Epidermal melanocyte (primary cell): ENCODE measurements around the gene ZNF18.

Experiments used
- DNase-seq: peaks from one replicate; pipeline ENCODE4 v3.0.0; 2011; ENCODE audit warnings: low spot score; ENCODE audit not compliant: insufficient read length

ZNF18 gene, protein sequence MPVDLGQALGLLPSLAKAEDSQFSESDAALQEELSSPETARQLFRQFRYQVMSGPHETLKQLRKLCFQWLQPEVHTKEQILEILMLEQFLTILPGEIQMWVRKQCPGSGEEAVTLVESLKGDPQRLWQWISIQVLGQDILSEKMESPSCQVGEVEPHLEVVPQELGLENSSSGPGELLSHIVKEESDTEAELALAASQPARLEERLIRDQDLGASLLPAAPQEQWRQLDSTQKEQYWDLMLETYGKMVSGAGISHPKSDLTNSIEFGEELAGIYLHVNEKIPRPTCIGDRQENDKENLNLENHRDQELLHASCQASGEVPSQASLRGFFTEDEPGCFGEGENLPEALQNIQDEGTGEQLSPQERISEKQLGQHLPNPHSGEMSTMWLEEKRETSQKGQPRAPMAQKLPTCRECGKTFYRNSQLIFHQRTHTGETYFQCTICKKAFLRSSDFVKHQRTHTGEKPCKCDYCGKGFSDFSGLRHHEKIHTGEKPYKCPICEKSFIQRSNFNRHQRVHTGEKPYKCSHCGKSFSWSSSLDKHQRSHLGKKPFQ

DNA sequence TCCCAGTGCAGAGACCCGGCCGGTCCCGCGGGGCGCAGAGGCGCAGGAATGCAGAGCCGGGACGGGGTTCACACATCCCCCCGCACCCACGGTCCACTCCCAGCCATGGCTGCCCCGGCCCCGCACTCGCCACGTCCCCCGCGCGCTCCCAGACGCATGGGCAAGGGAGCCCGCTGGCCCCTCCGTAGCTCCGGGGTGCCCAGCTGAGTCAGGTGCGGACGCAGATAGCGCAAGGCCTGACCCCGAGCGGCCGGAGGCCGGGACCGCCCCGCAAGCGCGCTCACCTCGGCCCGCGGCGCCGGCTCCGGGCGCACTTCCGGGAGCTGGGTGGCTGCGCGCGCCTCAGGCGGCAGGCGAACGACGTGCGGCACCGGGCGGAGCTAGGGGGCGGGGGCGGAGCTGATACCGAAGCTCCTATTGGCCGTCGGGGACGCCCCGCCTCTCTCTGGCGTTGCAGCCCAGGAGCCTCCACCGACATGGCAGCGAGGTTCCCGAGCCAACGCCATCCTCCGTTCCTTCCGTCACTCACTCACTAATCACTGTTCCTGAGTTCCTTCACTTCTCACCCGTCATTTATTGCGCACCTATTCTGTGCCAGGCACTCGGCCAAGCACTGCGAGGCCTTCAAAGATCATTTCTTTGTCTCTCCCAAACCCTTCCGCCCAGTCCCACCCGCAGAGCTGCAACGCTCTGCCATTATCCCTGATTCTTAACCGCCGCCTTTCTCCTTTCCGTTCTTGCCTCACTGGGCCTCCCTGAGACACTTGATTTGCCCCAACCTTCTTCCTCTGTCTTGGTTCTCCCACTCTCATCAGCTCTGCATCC lies at the start of gene ZNF18:
ZNF18 (minus strand) TSS at position 329 of the 825 bp plus-strand sequence. CDS start 4,646 bp downstream, outside the sequence.
- DNase-seq = peak; percentile 94

DNA sequence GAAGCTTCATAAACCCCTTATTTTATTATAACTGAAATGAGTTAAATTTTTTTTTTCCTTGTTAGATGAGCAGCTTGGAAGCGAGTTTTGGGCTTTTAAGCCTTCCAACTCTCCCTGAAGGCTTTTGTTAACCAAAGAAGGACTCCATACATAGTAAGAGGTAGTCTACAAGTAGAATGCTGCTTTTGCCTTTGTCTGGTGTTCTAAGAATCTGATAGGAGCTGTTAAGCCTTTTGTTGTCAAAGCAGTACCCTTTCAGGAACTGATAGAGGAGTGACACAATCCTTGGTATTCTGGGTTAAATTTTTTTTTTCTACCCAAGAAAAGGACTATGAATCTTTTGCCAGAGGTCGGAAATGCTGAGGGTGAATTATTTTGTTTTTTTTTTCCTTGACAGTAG lies 49.5 kb upstream of the ZNF18 start:
- no peak for DNase-seq

DNA sequence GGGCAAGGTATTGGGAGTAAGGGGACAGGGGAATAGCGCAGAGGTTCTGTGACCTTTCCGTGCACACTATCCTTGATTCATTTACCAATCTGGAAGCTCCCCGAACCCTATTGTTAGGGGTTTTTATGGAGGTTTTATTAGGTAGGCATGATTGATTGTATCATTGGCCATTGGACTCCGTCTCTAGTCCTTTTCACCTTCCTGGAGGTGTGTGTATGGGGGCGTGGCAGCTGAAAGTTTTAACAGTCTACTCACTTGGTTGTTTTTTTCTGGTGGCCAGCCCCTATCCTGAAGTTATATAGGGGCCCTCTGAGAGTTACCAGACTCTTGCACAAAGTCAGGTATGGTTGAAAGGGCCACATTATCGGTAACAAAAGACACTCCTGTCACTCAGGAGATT lies 46.4 kb upstream of the ZNF18 start:
- no peak for DNase-seq

DNA sequence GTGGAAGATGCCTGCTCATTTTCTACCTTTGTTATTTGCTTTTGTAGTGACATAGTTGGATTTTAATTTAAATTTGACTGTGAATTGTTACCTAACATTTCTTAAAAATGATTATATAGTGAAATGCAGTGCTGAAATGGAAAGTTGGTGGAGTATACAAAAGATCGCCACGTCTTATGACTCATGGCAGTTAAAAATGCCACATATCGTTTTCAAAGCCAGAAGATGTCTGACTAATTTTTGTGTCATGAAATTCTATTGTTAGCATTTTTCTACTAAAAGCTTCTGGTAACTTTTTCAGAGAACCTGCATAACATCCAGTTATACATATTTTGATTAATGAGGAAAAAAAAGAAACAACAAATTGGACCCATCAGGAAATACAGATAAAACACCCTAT lies 44.0 kb upstream of the ZNF18 start:
- no peak for DNase-seq

DNA sequence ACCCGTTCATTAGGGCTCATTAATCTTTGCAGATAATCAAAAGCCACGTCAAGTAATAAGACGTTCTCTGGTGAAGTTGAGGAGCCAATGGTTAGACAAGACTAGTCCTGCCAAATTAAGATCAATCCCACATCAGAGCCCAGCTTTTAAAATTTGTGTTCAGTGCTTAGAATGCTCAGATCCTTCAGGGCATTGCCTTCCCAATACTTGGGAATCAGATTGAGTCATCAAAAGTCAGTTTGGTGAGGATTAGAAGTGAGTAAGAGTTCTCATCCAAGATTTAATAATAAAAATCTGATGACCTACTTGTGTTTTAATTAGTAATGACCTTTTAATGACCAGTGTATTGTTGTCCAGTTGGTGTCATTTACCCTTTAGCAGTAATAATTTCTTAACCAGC lies 43.2 kb upstream of the ZNF18 start:
- DNase-seq = no peak

DNA sequence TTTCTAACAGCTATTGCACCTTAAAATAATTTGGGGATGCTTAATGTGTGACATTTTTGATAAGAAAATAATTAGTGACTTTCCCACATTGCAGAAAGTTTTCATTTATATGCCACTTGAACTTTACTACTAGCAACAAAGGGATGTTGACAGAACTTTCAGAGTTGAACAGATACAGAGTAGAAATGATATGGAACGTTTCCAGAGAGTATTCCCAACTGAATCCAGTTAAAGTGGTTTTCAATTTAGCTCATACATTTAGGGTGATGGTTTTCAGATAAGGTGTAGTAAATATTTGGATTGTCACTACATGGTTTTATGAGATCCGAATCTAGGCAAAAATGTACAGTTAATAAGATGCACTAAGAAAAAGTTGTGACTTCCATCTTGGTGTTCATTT lies 40.7 kb upstream of the ZNF18 start:
- DNase-seq = no peak

DNA sequence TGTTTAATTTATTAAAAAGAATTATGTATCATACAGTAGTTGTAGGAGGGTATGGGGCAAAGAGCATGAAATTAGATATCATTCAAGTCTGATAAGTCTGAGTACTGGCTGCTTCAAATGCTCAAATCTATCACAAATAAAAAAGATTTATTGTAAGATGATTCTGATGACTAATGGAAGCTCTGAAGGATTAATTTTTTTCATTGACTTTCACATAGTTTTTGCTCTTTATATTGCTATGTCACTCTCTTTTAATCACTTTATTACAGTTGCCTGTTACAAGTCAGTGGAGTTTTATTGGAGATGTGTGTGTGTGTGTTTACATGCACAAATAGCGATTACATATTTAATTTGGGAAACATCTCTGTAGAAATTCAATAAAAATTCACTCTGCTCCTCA lies 38.4 kb upstream of the ZNF18 start:
- DNase-seq = no peak

DNA sequence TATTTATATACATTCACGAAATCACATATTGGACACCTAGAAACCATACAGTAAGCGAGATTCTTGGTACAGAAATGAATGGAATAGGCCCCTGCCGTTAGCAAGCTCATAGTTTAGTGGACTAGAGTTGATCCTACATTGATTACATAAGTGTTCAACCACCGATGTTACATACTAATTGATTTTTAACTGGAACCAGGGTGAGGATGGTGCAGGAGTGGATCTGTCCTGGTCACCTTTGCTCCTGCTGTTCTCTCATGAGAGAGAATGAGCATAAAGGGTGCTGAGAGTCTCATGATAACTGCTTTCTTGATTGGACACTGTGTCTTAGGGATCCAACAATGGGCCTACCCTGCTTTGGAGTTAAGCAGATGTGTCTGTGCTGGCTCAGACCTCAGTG lies 37.3 kb upstream of the ZNF18 start:
- DNase-seq = no peak

DNA sequence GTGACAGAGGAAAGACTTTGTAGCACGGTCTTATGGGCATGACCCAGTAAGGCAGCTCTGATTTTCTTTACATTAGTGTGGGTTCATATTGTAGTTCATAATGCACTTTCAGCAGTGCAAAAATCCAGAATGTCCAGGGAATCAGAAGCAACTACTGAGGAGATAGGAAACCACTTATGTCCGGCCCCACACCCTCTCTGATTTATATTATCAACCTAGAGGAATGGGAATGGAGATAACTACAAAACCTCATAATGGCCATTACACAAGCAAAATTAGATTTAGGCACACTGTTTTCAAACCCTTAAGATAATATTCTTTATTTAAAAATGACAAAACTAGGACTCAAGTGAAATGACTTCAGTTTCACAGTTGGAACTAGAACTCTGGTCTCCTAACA lies 31.3 kb upstream of the ZNF18 start:
- DNase-seq = no peak

DNA sequence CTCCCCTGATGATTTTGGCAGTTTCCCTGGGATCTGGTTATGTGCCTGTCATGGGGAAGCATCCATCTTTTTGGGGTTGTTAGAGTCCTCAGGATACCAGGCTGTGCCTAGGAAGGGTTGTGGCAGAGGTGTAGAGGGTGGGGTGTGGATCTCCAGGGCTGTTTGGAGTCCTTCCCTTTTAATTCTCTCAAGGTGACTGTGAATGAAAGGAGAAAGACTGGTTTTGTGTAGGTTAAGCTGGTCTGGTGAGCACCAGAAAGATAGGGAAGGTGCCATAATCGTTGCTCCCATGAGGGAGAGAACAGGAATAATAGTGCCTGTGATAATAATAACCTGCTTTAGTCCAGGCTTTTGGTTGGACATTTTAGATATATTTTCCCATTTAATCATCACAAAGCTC lies 30.4 kb upstream of the ZNF18 start:
- DNase-seq = no peak

DNA sequence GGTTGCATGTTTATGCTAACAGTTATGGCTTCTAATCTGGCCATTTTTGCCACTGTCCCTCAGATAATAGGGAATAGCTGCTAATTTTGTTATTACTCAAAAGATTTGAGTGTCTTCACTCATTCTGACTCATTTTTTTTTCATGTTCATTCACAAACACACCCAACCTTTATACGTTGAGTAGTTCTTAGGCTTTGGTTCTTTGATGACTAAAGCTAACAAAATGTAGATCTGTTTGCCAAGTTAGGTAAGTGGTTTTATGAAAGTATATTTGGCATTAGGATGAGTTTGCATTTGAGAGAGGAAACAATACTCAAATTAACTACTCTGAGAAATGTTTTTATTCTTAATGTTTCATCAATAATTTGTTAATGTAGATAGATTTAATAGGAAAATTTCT lies 27.1 kb upstream of the ZNF18 start:
- no peak for DNase-seq

DNA sequence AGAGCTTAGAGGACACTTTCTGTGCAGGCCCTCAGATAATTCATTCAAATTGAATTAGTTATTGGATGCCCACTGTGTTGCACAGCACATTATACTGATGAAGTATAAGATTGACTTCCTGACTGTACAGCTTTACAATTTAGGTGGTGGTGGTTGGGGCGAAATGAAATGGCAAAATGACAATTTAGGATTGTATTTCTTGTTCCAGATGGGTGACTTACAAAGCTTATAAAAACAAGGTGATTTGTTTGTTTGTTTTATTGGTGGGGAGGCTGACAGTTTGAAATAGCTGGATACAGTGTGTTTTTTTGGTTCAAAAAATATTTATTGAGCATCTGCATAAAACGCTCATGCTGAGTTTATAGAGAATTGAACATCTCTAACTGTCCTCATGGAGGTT lies 25.0 kb upstream of the ZNF18 start:
- no peak for DNase-seq

DNA sequence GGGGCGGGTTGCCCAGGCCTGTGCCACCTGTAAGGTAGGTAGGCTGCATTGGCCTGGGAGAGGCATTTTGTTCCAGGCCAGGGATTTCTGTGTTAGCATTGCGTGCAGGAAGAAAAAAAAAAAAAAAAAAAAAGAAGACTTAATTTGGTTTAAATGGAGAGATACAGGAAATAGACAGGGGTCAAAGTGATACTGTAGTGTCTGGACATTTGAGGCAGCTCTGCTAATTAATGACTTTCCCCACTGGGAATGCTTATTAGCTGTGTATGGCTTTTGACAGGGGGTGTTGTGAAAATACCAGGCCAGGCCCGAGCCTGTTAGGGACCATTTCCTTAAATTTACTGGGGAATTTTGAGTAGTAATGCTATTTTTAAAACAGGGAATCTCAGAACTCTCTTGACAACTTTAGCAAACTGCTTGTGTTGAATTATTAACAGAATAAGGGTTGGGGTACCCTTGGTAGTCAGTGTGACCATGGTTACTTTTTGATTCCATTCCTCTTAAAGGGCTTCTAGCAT lies 24.4 kb upstream of the ZNF18 start:
- DNase-seq = no peak

DNA sequence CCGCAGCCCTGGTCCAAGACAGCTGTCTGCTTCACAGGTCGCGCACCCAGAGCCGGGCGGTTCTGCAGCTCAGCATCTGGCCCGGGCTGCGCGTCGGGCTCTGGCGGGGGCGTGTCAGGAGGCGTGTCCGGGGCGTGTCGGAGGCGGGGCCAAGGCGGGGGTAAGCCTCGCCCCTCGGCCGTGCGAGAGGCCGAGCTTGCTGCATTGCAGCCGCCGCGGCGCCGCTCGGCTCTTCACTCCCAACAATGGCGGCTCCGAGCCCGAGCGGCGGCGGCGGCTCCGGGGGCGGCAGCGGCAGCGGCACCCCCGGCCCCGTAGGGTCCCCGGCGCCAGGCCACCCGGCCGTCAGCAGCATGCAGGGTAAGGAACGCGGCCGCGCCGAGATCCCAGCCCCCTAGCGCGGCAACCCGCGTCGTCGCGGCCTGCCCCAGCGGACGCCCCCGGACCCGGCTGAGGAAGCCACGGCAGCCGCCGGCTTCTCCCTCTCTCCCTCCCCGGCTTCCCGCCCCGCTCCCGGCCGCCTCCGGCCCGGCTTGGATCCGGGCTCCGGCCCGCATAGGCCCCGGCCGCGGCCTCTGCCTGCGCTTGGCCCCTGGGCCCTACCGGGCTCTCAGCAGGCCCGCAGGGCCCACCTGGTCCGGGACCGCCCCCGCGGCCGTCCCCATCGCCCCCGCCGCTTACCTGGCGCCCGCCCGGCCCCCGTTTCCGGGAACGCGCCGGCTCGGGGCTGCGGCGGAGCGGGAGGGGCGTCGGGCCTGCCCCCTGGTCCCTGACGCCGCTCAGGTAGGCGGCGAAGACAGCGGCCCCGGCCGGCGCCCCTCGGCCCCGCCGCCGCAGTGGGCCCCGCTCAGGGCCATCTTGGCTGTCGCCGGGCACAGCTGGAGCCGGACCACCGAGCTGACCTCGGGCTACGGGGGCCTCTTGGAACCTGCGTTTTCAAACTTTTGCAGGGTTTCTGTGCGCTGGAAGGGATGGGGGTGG lies 23.7 kb upstream of the ZNF18 start, which contains the start of gene MAP2K4:
MAP2K4 (plus strand) TSS at position 236 of the 981 bp plus-strand sequence; CDS start at position 246, 10 bp downstream.
- DNase-seq = peak; percentile 89

DNA sequence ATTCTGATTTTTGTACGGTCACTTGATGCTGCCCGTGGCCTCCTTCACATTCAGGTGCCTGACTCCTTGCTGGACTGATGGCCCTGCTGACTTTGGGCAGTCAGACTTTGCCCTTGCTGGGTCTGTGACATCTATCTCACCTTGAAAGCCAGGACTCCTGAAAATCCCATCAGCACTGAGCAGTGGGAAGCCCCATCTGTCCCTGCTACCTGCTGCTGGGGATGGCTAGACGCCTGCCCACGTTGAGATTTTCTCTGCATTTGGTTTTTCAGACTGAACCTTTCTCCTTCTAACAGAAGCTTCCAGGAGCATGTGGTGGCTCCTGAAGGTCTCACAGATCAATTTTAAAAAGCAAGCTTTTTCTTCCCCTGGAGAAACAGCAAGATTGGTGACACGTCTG lies 10.2 kb upstream of the ZNF18 start:
- DNase-seq = no peak

DNA sequence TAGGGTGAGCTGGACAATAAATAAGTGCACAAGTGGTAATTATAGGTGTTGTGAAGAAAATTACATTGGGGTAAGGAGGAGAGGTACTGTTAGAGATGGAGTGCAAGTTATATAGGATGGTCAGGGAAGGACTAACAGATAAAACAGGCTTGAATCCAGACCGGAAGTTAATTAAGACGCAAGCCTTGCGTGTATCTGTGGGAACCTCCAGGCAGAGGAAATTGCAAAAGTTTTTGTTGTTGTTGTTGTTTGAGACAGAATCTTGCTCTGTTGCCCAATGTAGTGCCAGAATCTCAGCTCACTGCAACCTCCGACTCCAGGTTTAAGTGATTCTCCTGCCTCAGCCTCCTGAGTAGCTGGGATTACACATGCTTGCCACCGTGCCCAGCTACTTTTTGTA lies 2.4 kb upstream of the ZNF18 start:
- DNase-seq = no peak

DNA sequence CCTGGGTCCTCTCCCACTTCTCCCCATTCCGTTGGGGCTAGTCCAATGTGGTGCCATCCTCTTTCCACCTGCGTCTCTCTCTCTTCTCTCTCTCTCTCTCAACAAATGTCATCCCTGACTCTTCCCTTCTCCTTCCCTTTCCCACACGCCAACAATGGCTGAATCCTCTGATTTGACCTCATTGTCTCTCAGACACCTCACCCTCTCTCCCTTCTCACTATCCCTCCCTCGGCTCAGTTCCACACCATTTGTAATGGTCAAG lies 628 bp upstream of the ZNF18 start:
- DNase-seq = no peak

DNA sequence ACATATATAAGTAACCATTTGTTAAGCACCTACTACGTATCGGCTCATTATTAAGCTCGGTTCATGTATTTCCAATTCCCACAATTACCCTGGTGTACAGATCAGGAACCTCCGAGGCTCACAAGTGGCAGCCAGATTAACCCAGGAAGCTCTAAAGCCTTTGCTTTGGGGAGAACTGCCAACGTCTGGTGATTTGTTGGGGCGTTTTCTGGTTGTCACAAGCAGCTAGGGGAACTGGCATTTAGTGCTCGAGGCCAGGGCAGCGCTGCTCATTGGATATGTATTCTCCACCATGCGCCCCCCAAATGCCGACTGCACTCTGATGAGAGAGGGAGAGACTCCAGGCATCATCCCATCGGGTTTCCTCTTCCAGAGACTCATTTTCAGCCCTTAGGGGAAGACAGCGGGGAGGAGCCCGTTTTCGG lies 541 bp downstream of the ZNF18 start:
- DNase-seq = peak; percentile 42

DNA sequence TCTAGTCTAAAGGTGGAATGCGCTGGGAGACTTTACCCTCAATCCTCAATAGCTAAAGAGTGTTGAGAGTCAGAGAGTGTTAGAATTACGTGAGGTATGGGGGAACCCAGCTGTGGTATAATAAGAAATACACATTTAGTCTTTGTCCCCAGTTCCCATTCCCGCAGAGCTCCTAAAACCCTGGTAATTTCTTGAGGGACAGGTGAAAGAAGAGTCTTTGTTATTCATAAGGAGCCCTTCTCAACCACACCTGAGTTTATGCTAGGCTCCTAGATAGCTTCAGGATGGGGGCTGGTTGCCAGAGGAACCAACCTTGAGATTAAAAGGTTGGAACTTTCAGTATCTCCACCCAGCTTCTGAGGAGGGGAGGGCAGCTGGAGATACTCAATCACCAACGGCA lies 5.8 kb downstream of the ZNF18 start:
- DNase-seq = no peak

DNA sequence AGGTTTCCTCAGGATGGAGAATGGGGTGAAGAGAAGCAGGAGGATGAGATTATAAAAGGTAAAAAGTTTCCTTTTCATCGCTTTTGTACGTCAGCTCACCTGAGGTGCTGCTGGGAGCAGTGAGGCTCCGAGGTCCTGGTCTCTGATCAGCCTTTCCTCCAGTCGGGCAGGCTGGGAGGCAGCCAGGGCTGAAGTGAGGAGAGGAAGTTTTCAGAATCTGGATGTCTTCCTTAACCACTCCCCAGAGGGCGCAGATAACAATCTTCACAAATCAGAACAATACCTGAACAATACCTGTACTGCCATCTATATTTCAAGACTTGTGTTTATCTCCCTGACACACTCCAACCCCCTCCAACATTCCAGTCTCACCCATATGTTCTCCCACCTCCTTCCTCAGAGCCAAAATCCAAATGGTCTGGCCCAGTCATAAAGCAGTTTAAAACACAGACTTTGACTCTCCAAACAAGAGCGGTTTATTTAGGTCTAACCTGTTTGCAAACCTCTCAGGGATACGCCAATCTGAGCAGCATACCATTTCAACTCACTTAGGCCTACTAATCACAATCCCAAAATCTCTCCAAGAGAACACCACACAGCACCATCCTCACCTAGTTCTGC lies 6.8 kb downstream of the ZNF18 start:
- DNase-seq = no peak

DNA sequence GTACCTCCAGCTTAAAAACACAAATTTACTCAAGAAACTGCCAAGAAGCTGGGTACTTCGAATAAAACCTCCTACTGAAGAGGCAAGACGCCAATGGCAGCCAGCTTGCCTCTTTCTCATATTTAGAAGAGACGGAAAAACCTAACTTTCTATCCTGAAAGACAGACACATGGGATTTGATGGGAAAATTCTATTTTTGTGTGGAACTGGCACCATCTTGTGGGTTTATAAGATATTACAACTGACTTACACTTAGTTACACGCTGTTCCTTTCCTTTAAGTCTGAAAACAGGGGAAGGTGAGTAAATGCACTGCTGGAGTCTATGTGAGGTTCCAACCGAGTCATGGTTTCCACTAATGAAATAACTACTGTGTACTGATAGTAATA lies 10.3 kb downstream of the ZNF18 start:
- peak; percentile 51 for DNase-seq
